GM19438 (cell line): ENCODE data around the gene SET.
"Not testable (repeated sequence)": the region's sequence is repeated elsewhere in the genome, so short reads cannot be mapped to it uniquely, and the experiment has no call there.

Experiments
- ATAC-seq: cut with Tn5 transposase; IDR thresholded peaks from one replicate; pipeline ENCODE4 v1.9.1; 2021; ENCODE audit warnings: low read depth; ENCODE audit not compliant: unreplicated experiment

Gene SET

GRCh38 chr9:128688501-128689292 is at the start of gene SET:
Gene SET, plus strand, starts transcription at chr9:128689222. Its CDS starts 361 bp downstream, at chr9:128689583.
- peak; percentile 53 for ATAC-seq

- ATAC-seq: no peak
Observed at GRCh38 chr9:128640603-128641002, 48.4 kb upstream of the SET start.

GRCh38 chr9:128642675-128643245 is 46.3 kb upstream of the SET start:
- ATAC-seq: no peak

GRCh38 chr9:128643519-128644300 is 45.3 kb upstream of the SET start:
- ATAC-seq: no peak

- not testable (repeated sequence) for ATAC-seq
Observed at GRCh38 chr9:128648206-128648605, 40.8 kb upstream of the SET start.

- ATAC-seq: no peak
Observed at GRCh38 chr9:128651798-128652197, 37.2 kb upstream of the SET start.

GRCh38 chr9:128653908-128654307 is 35.1 kb upstream of the SET start:
- ATAC-seq: no peak

- ATAC-seq: no peak
Observed at GRCh38 chr9:128654481-128654880, 34.5 kb upstream of the SET start.

GRCh38 chr9:128656416-128657343 is 32.3 kb upstream of the SET start, which contains the start of gene DYNC2I2:
Gene DYNC2I2, minus strand, starts transcription at chr9:128656847. Its CDS starts 121 bp downstream, at chr9:128656726.
- ATAC-seq: peak; percentile 62

GRCh38 chr9:128657344-128657704 is 31.7 kb upstream of the SET start:
- ATAC-seq: no peak

GRCh38 chr9:128657796-128658195 is 31.2 kb upstream of the SET start:
- no peak for ATAC-seq

GRCh38 chr9:128666481-128666941 is 22.5 kb upstream of the SET start:
- not testable (repeated sequence) for ATAC-seq

GRCh38 chr9:128669786-128670185 is 19.2 kb upstream of the SET start:
- no peak for ATAC-seq

- no peak for ATAC-seq
Observed at GRCh38 chr9:128675382-128675781, 13.6 kb upstream of the SET start.

- no peak for ATAC-seq
Observed at GRCh38 chr9:128677794-128678193, 11.2 kb upstream of the SET start.

- ATAC-seq: no peak
Observed at GRCh38 chr9:128683340-128684064, 5.5 kb upstream of the SET start.

GRCh38 chr9:128684065-128684324 is 5.0 kb upstream of the SET start:
- peak; percentile 3 for ATAC-seq

- peak; percentile 43 for ATAC-seq
Observed at GRCh38 chr9:128684325-128685199, 4.5 kb upstream of the SET start.
